ENCODE results near the gene ADRA2C.

The ADRA2C gene

GRCh38 chr4:3760841-3761240, 5.3 kb upstream of the ADRA2C start:
- DNase-seq (ENCODE audit: low spot score), result no peak

- no peak for DNase-seq (ENCODE audit: low spot score)
These were observed 3.9 kb upstream of the ADRA2C start for GRCh38 chr4:3762264-3762663.

GRCh38 chr4:3762753-3763549, 3.2 kb upstream of the ADRA2C start:
- DNase-seq (ENCODE audit: low spot score), result no peak

GRCh38 chr4:3765271-3766035, 732 bp upstream of the ADRA2C start:
- no peak for DNase-seq (ENCODE audit: low spot score)

- no peak for DNase-seq (ENCODE audit: low spot score)
These were observed 792 bp downstream of the ADRA2C start for GRCh38 chr4:3766785-3767569.

- DNase-seq (ENCODE audit: low spot score), result no peak
These were observed 1.5 kb downstream of the ADRA2C start for GRCh38 chr4:3767570-3768288.

GRCh38 chr4:3768842-3769641, 2.9 kb downstream of the ADRA2C start:
- DNase-seq (ENCODE audit: low spot score), result no peak

GRCh38 chr4:3769642-3770184, 3.5 kb downstream of the ADRA2C start:
- no peak for DNase-seq (ENCODE audit: low spot score)

- DNase-seq (ENCODE audit: low spot score), result no peak
These were observed 4.4 kb downstream of the ADRA2C start for GRCh38 chr4:3770323-3771163.

GRCh38 chr4:3771164-3771809, 5.1 kb downstream of the ADRA2C start:
- DNase-seq (ENCODE audit: low spot score), result no peak

- DNase-seq (ENCODE audit: low spot score), result no peak
These were observed 5.8 kb downstream of the ADRA2C start for GRCh38 chr4:3771939-3772495.

GRCh38 chr4:3772632-3773031, 6.4 kb downstream of the ADRA2C start:
- no peak for DNase-seq (ENCODE audit: low spot score)

- no peak for DNase-seq (ENCODE audit: low spot score)
These were observed 7.4 kb downstream of the ADRA2C start for GRCh38 chr4:3773552-3774001.

- DNase-seq (ENCODE audit: low spot score), result no peak
These were observed 8.2 kb downstream of the ADRA2C start for GRCh38 chr4:3774253-3774883.

GRCh38 chr4:3775005-3775404, 8.8 kb downstream of the ADRA2C start:
- DNase-seq (ENCODE audit: low spot score), result no peak

- DNase-seq (ENCODE audit: low spot score), result no peak
These were observed 9.4 kb downstream of the ADRA2C start for GRCh38 chr4:3775576-3775975.

GRCh38 chr4:3776166-3777032, 10.2 kb downstream of the ADRA2C start:
- DNase-seq (ENCODE audit: low spot score), result no peak

- DNase-seq (ENCODE audit: low spot score), result no peak
These were observed 10.8 kb downstream of the ADRA2C start for GRCh38 chr4:3777033-3777390.

Data from COLO829 (cell line).